ENCODE measurements around the gene SMARCA2.

- TF ChIP-seq CTCF (IDR thresholded peaks at IDR 0.05) (no peak), POLR2A (IDR thresholded peaks at IDR 0.05) (no peak)
Measured at GRCh38 chr9:2043881-2044462, 28.8 kb downstream of the SMARCA2 start.

Measured in thyroid gland (tissue), 4 donors.